Skeletal muscle tissue (tissue), 4 donors: ENCODE results near the gene ANO8. TPM values are rescaled to one million over a fixed set of nuclear protein-coding genes. Genes with fewer than 3 reads are reported as not detected.
"Not testable (repeated sequence)": the region's sequence is repeated elsewhere in the genome, so short reads cannot be mapped to it uniquely, and the experiment has no call there.

ENCODE experiments used
- H3K27ac ChIP-seq: one replicate; pipeline ENCODE4 v1.7.0; 2013; ENCODE audit warnings: mild to moderate bottlenecking, low read depth, low read length, inconsistent platforms
- H3K27me3 ChIP-seq, 3 donors: one replicate each; pipeline ENCODE4 v1.7.0; 2013; ENCODE audit warnings: low read length in 3 of 3; ENCODE audit not compliant: control insufficient read depth in 3 of 3, insufficient read depth in 3 of 3
- H3K36me3 ChIP-seq, 3 donors: one replicate each; pipeline ENCODE4 v1.7.0; 2013; ENCODE audit warnings: low read length in 3 of 3; ENCODE audit not compliant: control insufficient read depth in 3 of 3, insufficient read depth in 3 of 3
- H3K4me1 ChIP-seq, 3 donors: one replicate each; pipeline ENCODE4 v1.7.0; 2013; ENCODE audit warnings: low read length in 3 of 3, mild to moderate bottlenecking in 3 of 3; ENCODE audit not compliant: control insufficient read depth in 3 of 3, insufficient read depth in 3 of 3
- H3K4me3 ChIP-seq, 3 donors: one replicate each; pipeline ENCODE4 v1.7.0; 2013; ENCODE audit warnings: low read length in 3 of 3
- H3K9ac ChIP-seq, 3 donors: one replicate each; pipeline ENCODE4 v1.7.0; 2013; ENCODE audit warnings: low read length in 3 of 3, mild to moderate bottlenecking in 3 of 3, moderate library complexity in 2 of 3, low read depth in 1 of 3
- H3K9me3 ChIP-seq, 3 donors: one replicate each; pipeline ENCODE4 v1.7.0; 2013; ENCODE audit warnings: low read length in 3 of 3; ENCODE audit not compliant: control insufficient read depth in 3 of 3
- total RNA-seq: library from RNA; depleted of rRNA; stranded (reverse); fragments of >200 nt; gene quantifications from one replicate; pipeline ENCODE4 v1.2.3, GENCODE V29; 2014
- donor health status: Osteomylitis.

ANO8 gene
- total RNA-seq, 1 donor from 2014 or later = 1.6 TPM

- H3K9ac ChIP-seq = no peak overlapping the region
Measured at GRCh38 chr19:17279436-17279835, 55.2 kb downstream of the ANO8 start.

GRCh38 chr19:17275441-17276175 lies 59.0 kb downstream of the ANO8 start:
- H3K4me3 ChIP-seq = no peak overlapping the region
- H3K36me3 ChIP-seq = peaks cover 43 to 57% (median 53%) of the 10 kb centered on the region in 3 donors
- H3K9me3 ChIP-seq = no peaks in the 10 kb centered on the region
- no peaks in the 10 kb centered on the region for H3K27me3 ChIP-seq
- no peaks in the 10 kb centered on the region for H3K4me1 ChIP-seq
- no peak overlapping the region for H3K9ac ChIP-seq
- no peak overlapping the region for H3K27ac ChIP-seq

More at GRCh38 chr19:17279436-17279835, 55.2 kb downstream of the ANO8 start:
- H3K4me1 ChIP-seq = peaks cover 5 to 8% (median 6%) of the 10 kb centered on the region in 3 donors
- H3K27me3 ChIP-seq = peaks cover 12 to 23% (median 14%) of the 10 kb centered on the region in 3 donors
- H3K27ac ChIP-seq = no peak overlapping the region
- H3K9me3 ChIP-seq = no peaks in the 10 kb centered on the region
- no peak overlapping the region for H3K4me3 ChIP-seq
- peaks cover 26 to 36% (median 36%) of the 10 kb centered on the region in 3 donors for H3K36me3 ChIP-seq

GRCh38 chr19:17274892-17275291 lies 59.8 kb downstream of the ANO8 start:
- not testable (repeated sequence) for H3K9ac ChIP-seq, H3K27me3 ChIP-seq, H3K27ac ChIP-seq, H3K4me3 ChIP-seq, H3K9me3 ChIP-seq, H3K4me1 ChIP-seq
- peaks cover 46 to 59% (median 56%) of the 10 kb centered on the region in 3 donors for H3K36me3 ChIP-seq

Other genes with a start within 250 kb of the ANO8 start
- 19.3 TPM for gene USE1, start 119.5 kb downstream of the ANO8 start, total RNA-seq
- gene OCEL1, start 108.6 kb downstream of the ANO8 start, total RNA-seq = 4.7 TPM
- gene NR2F6, start 88.9 kb downstream of the ANO8 start, total RNA-seq = 21.9 TPM
- 2.1 TPM for gene USHBP1, start 70.1 kb downstream of the ANO8 start, total RNA-seq
- gene BABAM1, start 67.4 kb downstream of the ANO8 start, total RNA-seq = 64.7 TPM
- gene ANKLE1, start 53.0 kb downstream of the ANO8 start, total RNA-seq = 0.52 TPM
- gene ABHD8, start 31.4 kb downstream of the ANO8 start, total RNA-seq = 6.8 TPM
- 11.5 TPM for gene MRPL34, start 29.0 kb downstream of the ANO8 start, total RNA-seq
- 5.7 TPM for gene DDA1, start 25.3 kb downstream of the ANO8 start, total RNA-seq
- gene GTPBP3, start 2.7 kb upstream of the ANO8 start, total RNA-seq = 4.7 TPM
- gene PLVAP, start 42.5 kb upstream of the ANO8 start, total RNA-seq = 12.5 TPM
- not detected for gene CCDC194, start 59.3 kb upstream of the ANO8 start, total RNA-seq
- 11.5 TPM for gene BST2, start 70.8 kb upstream of the ANO8 start, total RNA-seq
- 21.9 TPM for gene MVB12A, start 85.2 kb upstream of the ANO8 start, total RNA-seq
- gene TMEM221, start 113.8 kb upstream of the ANO8 start, total RNA-seq = 0.52 TPM
- not detected for gene NXNL1, start 126.1 kb upstream of the ANO8 start, total RNA-seq
- 12.0 TPM for gene SLC27A1, start 135.7 kb upstream of the ANO8 start, total RNA-seq
- gene PGLS, start 176.8 kb upstream of the ANO8 start, total RNA-seq = 39.1 TPM
- gene COLGALT1, start 220.8 kb upstream of the ANO8 start, total RNA-seq = 38.1 TPM